Measurements from ENCODE around the gene ORC4. TPM values are rescaled to one million over a fixed set of nuclear protein-coding genes. Genes with fewer than 3 reads are reported as not detected.
A peak's percentile ranks its signal among the peaks of the same experiment; 100 is the strongest.

Gene ORC4
- 31.6 to 62.4 TPM (median 47.1 TPM) in 3 replicates for polyA plus RNA-seq
- 24.6 TPM for polyA plus RNA-seq (2011; ENCODE audit: low read depth)
- 28.4 and 61.5 TPM in 2 replicates for polyA plus RNA-seq (2011; cell fraction: cytosol; rRNA removed)
- polyA plus RNA-seq (2011; cell fraction: nucleus; rRNA removed) = 35.7 and 61.5 TPM in 2 replicates
- 30.8 and 32.7 TPM in 2 replicates for polyA plus RNA-seq (2012; ENCODE audit: low replicate concordance)
- polyA minus RNA-seq = 2.6 to 28.0 TPM (median 12.6 TPM) in 3 replicates
- polyA minus RNA-seq (2011; cell fraction: cytosol; rRNA and poly(A)+ RNA removed) = 23.0 TPM
- 16.2 and 34.4 TPM in 2 replicates for polyA minus RNA-seq (2011; cell fraction: nucleus; rRNA and poly(A)+ RNA removed)

GRCh38 chr2:148020111-148021058 lies at the start of gene ORC4:
TSS of gene ORC4 (minus strand) at chr2:148020737. CDS start at chr2:147975958, 44,779 bp downstream.
- peak within 1 kb of the TSS; percentile 72 to 91 (median 87) for H3K4me3 ChIP-seq (ENCODE audit: control insufficient read depth in 2 of 3, extremely low read depth in 1 of 3, insufficient read depth in 2 of 3, low read depth in 1 of 3, low read length in 3 of 3)
- H2AFZ ChIP-seq (ENCODE audit: control insufficient read depth, low read length) = peak within 1 kb of the TSS; percentile 85
- dilution Hi-C loops (cut with MboI; ENCODE audit: extremely low pct_ligation_motif_present, low sequenced_read_pairs) = no loop called here
- H3K79me2 ChIP-seq (ENCODE audit: control insufficient read depth, insufficient read depth, low read length) = peaks cover 88% of the 10 kb centered on the region
- H4K20me1 ChIP-seq (ENCODE audit: control insufficient read depth, extremely low read depth, insufficient read depth, low read length) = no peaks in the 10 kb centered on the region
- no peaks in the 10 kb centered on the region for H3K9me3 ChIP-seq (ENCODE audit: control insufficient read depth, low read depth, low read length)
- peaks cover 6% of the 10 kb centered on the region for H3K4me1 ChIP-seq (ENCODE audit: control insufficient read depth, extremely low read depth, insufficient read depth, low read length)
- peak within 1 kb of the TSS; percentile 88 for H3K9ac ChIP-seq (ENCODE audit: control insufficient read depth, extremely low read depth, insufficient read depth, low read length)
- no peaks in the 10 kb centered on the region for H3K36me3 ChIP-seq (ENCODE audit: control insufficient read depth in 2 of 2, extremely low read depth in 1 of 2, insufficient read depth in 2 of 2, low read length in 2 of 2)
- no peaks in the 10 kb centered on the region for H3K9me1 ChIP-seq (ENCODE audit: control insufficient read depth, extremely low read depth, insufficient read depth, low read length)
- DNase-seq (ENCODE audit: low read depth, low spot score) (peak; percentile 85), FAIRE-seq (peak; percentile 86)
- H3K27me3 ChIP-seq (ENCODE audit: control insufficient read depth, extremely low read depth, insufficient read depth, low read length) = no peaks in the 10 kb centered on the region
- H3K27ac ChIP-seq (ENCODE audit: control insufficient read depth, insufficient read depth, low read length) = peak within 1 kb of the TSS; percentile 88
- peak within 1 kb of the TSS; percentile 92 for H3K4me2 ChIP-seq (ENCODE audit: control insufficient read depth, extremely low read depth, insufficient read depth, low read depth, low read length)
- TF ChIP-seq EZH2 (IDR thresholded peaks at IDR 0.05; ENCODE audit: low read length) (no peak), CTCF (optimal IDR thresholded peaks at IDR 0.05 in 1 of 3, IDR thresholded peaks at IDR 0.05 in 1 of 3, conservative IDR thresholded peaks at IDR 0.05 in 1 of 3; ENCODE audit: extremely low read depth in 1 of 3, insufficient read depth in 2 of 3, low read length in 3 of 3) (peak; percentile 44 to 73 (median 55))

GRCh38 chr2:148067801-148068200 lies 47.3 kb upstream of the ORC4 start:
- H3K79me2 ChIP-seq (ENCODE audit: control insufficient read depth, insufficient read depth, low read length) = no peaks in the 10 kb centered on the region
- TF ChIP-seq CTCF (optimal IDR thresholded peaks at IDR 0.05 in 1 of 3, IDR thresholded peaks at IDR 0.05 in 1 of 3, conservative IDR thresholded peaks at IDR 0.05 in 1 of 3; ENCODE audit: extremely low read depth in 1 of 3, insufficient read depth in 2 of 3, low read length in 3 of 3) (no peak), EZH2 (IDR thresholded peaks at IDR 0.05; ENCODE audit: low read length) (no peak)

More at GRCh38 chr2:148067801-148068200, 47.3 kb upstream of the ORC4 start:
- dilution Hi-C loops (cut with MboI; ENCODE audit: extremely low pct_ligation_motif_present, low sequenced_read_pairs) = no loop called here
- Histone ChIP-seq H3K4me2 (ENCODE audit: control insufficient read depth, extremely low read depth, insufficient read depth, low read depth, low read length) (no peak overlapping the region), H3K9ac (ENCODE audit: control insufficient read depth, extremely low read depth, insufficient read depth, low read length) (no peak overlapping the region), H3K4me3 (ENCODE audit: control insufficient read depth in 2 of 3, extremely low read depth in 1 of 3, insufficient read depth in 2 of 3, low read depth in 1 of 3, low read length in 3 of 3) (no peak overlapping the region), H3K4me1 (ENCODE audit: control insufficient read depth, extremely low read depth, insufficient read depth, low read length) (no peaks in the 10 kb centered on the region), H3K9me3 (ENCODE audit: control insufficient read depth, low read depth, low read length) (no peaks in the 10 kb centered on the region), H2AFZ (ENCODE audit: control insufficient read depth, low read length) (no peak overlapping the region), H3K36me3 (ENCODE audit: control insufficient read depth in 2 of 2, extremely low read depth in 1 of 2, insufficient read depth in 2 of 2, low read length in 2 of 2) (no peaks in the 10 kb centered on the region), H3K9me1 (ENCODE audit: control insufficient read depth, extremely low read depth, insufficient read depth, low read length) (no peaks in the 10 kb centered on the region), H3K27me3 (ENCODE audit: control insufficient read depth, extremely low read depth, insufficient read depth, low read length) (no peaks in the 10 kb centered on the region), H4K20me1 (ENCODE audit: control insufficient read depth, extremely low read depth, insufficient read depth, low read length) (no peaks in the 10 kb centered on the region), H3K27ac (ENCODE audit: control insufficient read depth, insufficient read depth, low read length) (no peak overlapping the region)
- DNase-seq (ENCODE audit: low read depth, low spot score) = no peak
- FAIRE-seq = no peak

Data from keratinocyte (primary cell).